IMR-90 (cell line): ENCODE data around the gene HPSE2. TPM values are rescaled to one million over a fixed set of nuclear protein-coding genes. Genes with fewer than 3 reads are reported as not detected.

Experiments
- ATAC-seq: fragments of 200-7000 bp; cut with Tn5 transposase; 2 replicates; pipeline ENCODE4 v1.9.1; 2020; ENCODE audit warnings: low read depth, mild to moderate bottlenecking, moderate library complexity
- BruUV-seq: library from RNA; stranded (reverse); fragments of 400-500 nt; replicated peaks from 2 replicates; lab custom pipeline; 2021; lab: Mats Ljungman, UMichigan
- CTCF ChIA-PET: fragments of 300-600 bp; formaldehyde crosslinking; extraction: SDS; loops from one replicate; lab custom pipeline; 2021; ENCODE audit warnings: antibody characterized with exemption; lab: Yijun Ruan, JAX
- POLR2A ChIA-PET: fragments of 300-600 bp; sonication (Branson Sonifier 250); formaldehyde crosslinking; loops from one replicate; lab custom pipeline; 2022; ENCODE audit warnings: antibody characterized with exemption; ENCODE audit not compliant: unreplicated experiment; lab: Charles Lee
- DNase-seq: peaks from one replicate; pipeline ENCODE4 v3.0.0; 2013
- H2AFZ ChIP-seq: replicated peaks from 2 replicates; pipeline ENCODE3; 2013; ENCODE audit warnings: low read length, mild to moderate bottlenecking; ENCODE audit not compliant: poor library complexity
- H2AK5ac ChIP-seq: 2 replicates; pipeline ENCODE4 v1.6.1; 2013; ENCODE audit warnings: low read depth, low read length, inconsistent platforms
- H2AK9ac ChIP-seq: replicated peaks from 2 replicates; pipeline ENCODE3; 2013; ENCODE audit warnings: mild to moderate bottlenecking, low read depth, low read length, moderate library complexity; ENCODE audit not compliant: poor library complexity
- H2BK120ac ChIP-seq: 2 replicates; pipeline ENCODE4 v1.6.1; 2013; ENCODE audit warnings: low read depth, low read length, inconsistent platforms
- H2BK15ac ChIP-seq: 3 replicates; pipeline ENCODE4 v1.6.1; 2013; ENCODE audit warnings: low read depth, low read length, inconsistent platforms
- H2BK20ac ChIP-seq: 2 replicates; pipeline ENCODE4 v1.6.1; 2013; ENCODE audit warnings: low read depth, mild to moderate bottlenecking, inconsistent platforms, low read length, moderate library complexity
- H2BK5ac ChIP-seq: 2 replicates; pipeline ENCODE4 v1.6.1; 2013; ENCODE audit warnings: mild to moderate bottlenecking, low read depth, low read length, inconsistent platforms; ENCODE audit not compliant: poor library complexity, severe bottlenecking
- H3K14ac ChIP-seq: replicated peaks from 2 replicates; pipeline ENCODE4 v1.6.1; 2013; ENCODE audit warnings: low read depth, low read length, inconsistent platforms
- H3K18ac ChIP-seq: 2 replicates; pipeline ENCODE4 v1.6.1; 2013; ENCODE audit warnings: low read depth, low read length, control low read depth
- H3K23ac ChIP-seq: 2 replicates; pipeline ENCODE4 v1.6.1; 2013; ENCODE audit warnings: low read depth, low read length, inconsistent platforms
- H3K27ac ChIP-seq: 2 replicates; pipeline ENCODE4 v1.5.1; 2013; ENCODE audit warnings: mild to moderate bottlenecking, control low read depth, low read length; ENCODE audit not compliant: insufficient read depth
- H3K27me3 ChIP-seq: 2 replicates; pipeline ENCODE4 v1.6.1; 2013; ENCODE audit warnings: low read length; ENCODE audit not compliant: control insufficient read depth, insufficient read depth
- H3K36me3 ChIP-seq: 2 replicates; pipeline ENCODE4 v1.6.1; 2013; ENCODE audit warnings: low read length, mixed read lengths; ENCODE audit not compliant: control insufficient read depth, insufficient read depth
- H3K4ac ChIP-seq: 2 replicates; pipeline ENCODE4 v1.6.1; 2013; ENCODE audit warnings: low read depth, low read length, inconsistent platforms
- H3K4me1 ChIP-seq: 2 replicates; pipeline ENCODE4 v1.6.1; 2013; ENCODE audit warnings: low read length, mixed read lengths; ENCODE audit not compliant: control insufficient read depth, insufficient read depth
- H3K4me2 ChIP-seq: 2 replicates; pipeline ENCODE4 v1.6.1; 2013; ENCODE audit warnings: low read depth, mild to moderate bottlenecking, control low read depth, low read length, moderate library complexity
- H3K4me3 ChIP-seq: 2 replicates; pipeline ENCODE4 v1.5.1; 2013; ENCODE audit warnings: low read depth, mild to moderate bottlenecking, control low read depth, low read length, moderate library complexity; ENCODE audit not compliant: insufficient read depth
- H3K56ac ChIP-seq: 2 replicates; pipeline ENCODE4 v1.6.1; 2013; ENCODE audit warnings: low read length, inconsistent platforms; ENCODE audit not compliant: insufficient read depth; ENCODE audit errors: extremely low read depth
- H3K79me1 ChIP-seq, 2 experiments: 2 replicates each; pipeline ENCODE4 v1.6.1; 2013; ENCODE audit warnings: low read length in 2 of 2, inconsistent platforms in 1 of 2, low read depth in 1 of 2
- H3K9ac ChIP-seq: 2 replicates; pipeline ENCODE4 v1.6.1; 2013; ENCODE audit warnings: low read depth, low read length, control low read depth
- H3K9me1 ChIP-seq: 2 replicates; pipeline ENCODE4 v1.6.1; 2013; ENCODE audit warnings: low read length, inconsistent platforms; ENCODE audit not compliant: insufficient read depth
- H3K9me3 ChIP-seq: 2 replicates; pipeline ENCODE4 v1.6.1; 2013; ENCODE audit warnings: low read length; ENCODE audit not compliant: control insufficient read depth, insufficient read depth
- H4K20me1 ChIP-seq: 2 replicates; pipeline ENCODE4 v1.6.1; 2013; ENCODE audit warnings: low read length, inconsistent platforms; ENCODE audit not compliant: insufficient read depth
- H4K5ac ChIP-seq: 2 replicates; pipeline ENCODE4 v1.6.1; 2013; ENCODE audit warnings: mild to moderate bottlenecking, low read depth, low read length, control low read depth
- H4K8ac ChIP-seq, 2 experiments: 2 replicates each; pipeline ENCODE4 v1.6.1; 2013; ENCODE audit warnings: low read depth in 2 of 2, low read length in 2 of 2, control low read depth in 1 of 2, inconsistent platforms in 1 of 2
- H4K91ac ChIP-seq: 2 replicates; pipeline ENCODE4 v1.6.1; 2013; ENCODE audit warnings: low read depth, low read length, inconsistent platforms; ENCODE audit not compliant: insufficient read depth
- BHLHE40 ChIP-seq: fragments of 150-350 bp; IDR thresholded peaks from 2 replicates; pipeline ENCODE4 v1.6.1; 2016; ENCODE audit warnings: mild to moderate bottlenecking, low read depth, low read length
- CEBPB ChIP-seq: IDR thresholded peaks from 2 replicates; pipeline ENCODE4 v1.6.1; 2012; ENCODE audit warnings: low read depth, low read length, improper control_type of control experiment
- CHD1 ChIP-seq: IDR thresholded peaks from 2 replicates; pipeline ENCODE4 v1.6.1; 2012; ENCODE audit warnings: low read depth, low read length, improper control_type of control experiment
- FOS ChIP-seq: fragments of 150-350 bp; IDR thresholded peaks from 2 replicates; pipeline ENCODE4 v1.6.1; 2016; ENCODE audit warnings: low read depth, low read length
- MAFK ChIP-seq: IDR thresholded peaks from 2 replicates; pipeline ENCODE4 v1.6.1; 2012; ENCODE audit warnings: low read depth, low read length, improper control_type of control experiment
- MAZ ChIP-seq: IDR thresholded peaks from 2 replicates; pipeline ENCODE4 v1.6.1; 2012; ENCODE audit warnings: low read depth, mild to moderate bottlenecking, low read length, improper control_type of control experiment, moderate library complexity, borderline replicate concordance
- MXI1 ChIP-seq: IDR thresholded peaks from 2 replicates; pipeline ENCODE4 v1.6.1; 2012; ENCODE audit warnings: low read depth, mild to moderate bottlenecking, low read length, moderate library complexity, borderline replicate concordance
- NFE2L2 ChIP-seq: fragments of 150-350 bp; IDR thresholded peaks from 2 replicates; pipeline ENCODE4 v1.6.1; 2016; ENCODE audit warnings: low read depth, mild to moderate bottlenecking, low read length
- POLR2A ChIP-seq: IDR thresholded peaks from 2 replicates; pipeline ENCODE4 v1.6.1; 2012; ENCODE audit warnings: mild to moderate bottlenecking, low read depth, low read length
- RAD21 ChIP-seq: IDR thresholded peaks from 2 replicates; pipeline ENCODE4 v1.6.1; 2012; ENCODE audit warnings: low read length, improper control_type of control experiment
- RCOR1 ChIP-seq: IDR thresholded peaks from 2 replicates; pipeline ENCODE4 v1.6.1; 2012; ENCODE audit warnings: mild to moderate bottlenecking, low read length, improper control_type of control experiment; ENCODE audit not compliant: insufficient replicate concordance
- RFX5 ChIP-seq: IDR thresholded peaks from 2 replicates; pipeline ENCODE4 v1.8.0; 2012; ENCODE audit warnings: low read depth, mild to moderate bottlenecking, low read length, moderate library complexity
- SMC3 ChIP-seq: fragments of 150-350 bp; IDR thresholded peaks from 2 replicates; pipeline ENCODE4 v1.6.1; 2016; ENCODE audit warnings: low read depth, mild to moderate bottlenecking, antibody characterized with exemption, low read length, moderate library complexity
- WGBS, 2 experiments: methylation state at CpG; one replicate each; pipeline versions ENCODE4 v1.1.5 to v1.1.7; 2013; ENCODE audit warnings: missing lambda C conversion rate in 2 of 2; ENCODE audit not compliant: insufficient read length in 1 of 2; ENCODE audit errors: extremely low coverage in 2 of 2; 5-methylcytosine and 5-hydroxymethylcytosine counted together
- dilution Hi-C: fragments of 300-500 bp; cut with HindIII; formaldehyde crosslinking; loops from one replicate; pipeline ENCODE4 v1.14.3; 2018; ENCODE audit warnings: low sequenced_read_pairs; ENCODE audit not compliant: unreplicated experiment
- in situ Hi-C: fragments of 300-500 bp; cut with MboI; formaldehyde crosslinking; loops from 3 replicates; pipeline ENCODE4 v1.14.3; 2019; ENCODE audit warnings: low sequenced_read_pairs, inconsistent platforms, mixed read lengths
- intact Hi-C: fragments of 100-400 bp; cut with micrococcal nuclease; formaldehyde crosslinking; loops from 2 replicates; pipeline ENCODE4 v1.10.0; 2022
- polyA plus RNA-seq, 3 experiments: library from polyadenylated mRNA; depleted of rRNA; stranded (reverse); fragments of >200 nt; gene quantifications; 2 replicates each; pipeline ENCODE4 v1.2.3, GENCODE V29; 2012; ENCODE audit warnings: low replicate concordance in 1 of 3
- total RNA-seq: library from RNA; depleted of rRNA; stranded (reverse); fragments of >200 nt; gene quantifications from 2 replicates; pipeline ENCODE4 v1.2.3, GENCODE V29; 2012
- TF ChIP-seq, protein P1 (sequence below): conservative IDR thresholded peaks from 2 replicates; pipeline ENCODE4 v1.5.1; 2012; ENCODE audit warnings: mild to moderate bottlenecking, low read depth, low read length, improper control_type of control experiment
- TF ChIP-seq, protein P2 (sequence below): fragments of 150-350 bp; IDR thresholded peaks from 2 replicates; pipeline ENCODE4 v1.6.1; 2017; ENCODE audit warnings: mild to moderate bottlenecking, antibody characterized with exemption, low read length, low read depth
- TF ChIP-seq, protein P3 (sequence below): fragments of 150-350 bp; IDR thresholded peaks from 2 replicates; pipeline ENCODE4 v1.6.1; 2016; ENCODE audit warnings: low read depth, mild to moderate bottlenecking, low read length, moderate library complexity, borderline replicate concordance

HPSE2 gene
- total and polyA plus RNA-seq, 2 of the 4 experiments (the other 2 are of a cell fraction) = not detected

DNA sequence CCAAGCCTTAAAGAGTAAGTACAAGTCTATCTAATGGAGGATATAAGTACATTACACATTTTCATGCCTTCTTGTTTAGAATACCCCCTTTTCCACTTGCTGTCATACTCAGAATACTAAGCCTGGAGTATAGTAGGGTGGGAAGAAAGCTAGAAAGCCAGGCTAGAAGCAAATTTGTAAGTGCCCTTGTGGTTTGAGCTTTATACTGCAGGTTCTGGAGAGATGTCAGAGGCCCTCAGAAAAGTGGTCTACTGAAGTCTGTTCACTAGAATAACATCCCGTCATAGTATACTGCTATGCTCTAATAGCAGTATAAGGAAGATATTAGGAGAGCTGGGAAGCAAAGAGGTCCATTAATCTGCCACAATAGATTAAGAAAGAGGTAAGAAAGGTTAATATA is 62.7 kb downstream of the HPSE2 start:
- Histone ChIP-seq H3K27ac (no peak overlapping the region), H3K4me2 (no peak overlapping the region), H3K9me3 (no peaks in the 10 kb centered on the region), H4K8ac (no peak overlapping the region), H2AK5ac (no peak overlapping the region), H2AFZ (no peak overlapping the region), H3K36me3 (no peaks in the 10 kb centered on the region), H3K14ac (no peak overlapping the region), H2BK120ac (no peak overlapping the region), H2AK9ac (no peak overlapping the region), H4K91ac (no peak overlapping the region), H3K4me3 (no peak overlapping the region), H4K20me1 (no peaks in the 10 kb centered on the region), H3K56ac (no peak overlapping the region), H3K18ac (no peak overlapping the region), H3K27me3 (no peaks in the 10 kb centered on the region), H4K5ac (no peak overlapping the region), H2BK15ac (no peak overlapping the region), H2BK20ac (no peak overlapping the region), H3K4ac (no peak overlapping the region), H3K79me1 (no peaks in the 10 kb centered on the region), H3K9me1 (no peaks in the 10 kb centered on the region), H3K9ac (no peak overlapping the region), H2BK5ac (no peak overlapping the region), H3K4me1 (no peaks in the 10 kb centered on the region), H3K23ac (no peak overlapping the region)
- no peak for DNase-seq
- WGBS, 2 experiments = no CpG with 5 or more reads among the region's 1 CpG
- CTCF ChIA-PET = no interaction called here
- no TSS peak for BruUV-seq
- POLR2A ChIA-PET = no interaction called here
- intact Hi-C loops (loop anchor here (1.0 to 5.0 kb wide), 3 partner anchors 381 to 706 kb away; no protein-coding TSS in a partner anchor), dilution Hi-C loops (no loop called here), in situ Hi-C loops (no loop called here)
- ATAC-seq = no peak
- no peak for TF ChIP-seq POLR2A
- TF ChIP-seq CHD1 = no peak
- TF ChIP-seq MXI1 = no peak
- no peak for TF ChIP-seq RFX5
- TF ChIP-seq FOS = no peak
- no peak for TF ChIP-seq RCOR1
- no peak for TF ChIP-seq RAD21
- no peak for TF ChIP-seq SMC3
- TF ChIP-seq NFE2L2 = no peak
- TF ChIP-seq, protein P1, sequence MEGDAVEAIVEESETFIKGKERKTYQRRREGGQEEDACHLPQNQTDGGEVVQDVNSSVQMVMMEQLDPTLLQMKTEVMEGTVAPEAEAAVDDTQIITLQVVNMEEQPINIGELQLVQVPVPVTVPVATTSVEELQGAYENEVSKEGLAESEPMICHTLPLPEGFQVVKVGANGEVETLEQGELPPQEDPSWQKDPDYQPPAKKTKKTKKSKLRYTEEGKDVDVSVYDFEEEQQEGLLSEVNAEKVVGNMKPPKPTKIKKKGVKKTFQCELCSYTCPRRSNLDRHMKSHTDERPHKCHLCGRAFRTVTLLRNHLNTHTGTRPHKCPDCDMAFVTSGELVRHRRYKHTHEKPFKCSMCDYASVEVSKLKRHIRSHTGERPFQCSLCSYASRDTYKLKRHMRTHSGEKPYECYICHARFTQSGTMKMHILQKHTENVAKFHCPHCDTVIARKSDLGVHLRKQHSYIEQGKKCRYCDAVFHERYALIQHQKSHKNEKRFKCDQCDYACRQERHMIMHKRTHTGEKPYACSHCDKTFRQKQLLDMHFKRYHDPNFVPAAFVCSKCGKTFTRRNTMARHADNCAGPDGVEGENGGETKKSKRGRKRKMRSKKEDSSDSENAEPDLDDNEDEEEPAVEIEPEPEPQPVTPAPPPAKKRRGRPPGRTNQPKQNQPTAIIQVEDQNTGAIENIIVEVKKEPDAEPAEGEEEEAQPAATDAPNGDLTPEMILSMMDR = no peak
- no peak for TF ChIP-seq BHLHE40
- no peak for TF ChIP-seq MAFK
- TF ChIP-seq, protein P2, sequence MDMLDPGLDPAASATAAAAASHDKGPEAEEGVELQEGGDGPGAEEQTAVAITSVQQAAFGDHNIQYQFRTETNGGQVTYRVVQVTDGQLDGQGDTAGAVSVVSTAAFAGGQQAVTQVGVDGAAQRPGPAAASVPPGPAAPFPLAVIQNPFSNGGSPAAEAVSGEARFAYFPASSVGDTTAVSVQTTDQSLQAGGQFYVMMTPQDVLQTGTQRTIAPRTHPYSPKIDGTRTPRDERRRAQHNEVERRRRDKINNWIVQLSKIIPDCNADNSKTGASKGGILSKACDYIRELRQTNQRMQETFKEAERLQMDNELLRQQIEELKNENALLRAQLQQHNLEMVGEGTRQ = no peak
- TF ChIP-seq, protein P3, sequence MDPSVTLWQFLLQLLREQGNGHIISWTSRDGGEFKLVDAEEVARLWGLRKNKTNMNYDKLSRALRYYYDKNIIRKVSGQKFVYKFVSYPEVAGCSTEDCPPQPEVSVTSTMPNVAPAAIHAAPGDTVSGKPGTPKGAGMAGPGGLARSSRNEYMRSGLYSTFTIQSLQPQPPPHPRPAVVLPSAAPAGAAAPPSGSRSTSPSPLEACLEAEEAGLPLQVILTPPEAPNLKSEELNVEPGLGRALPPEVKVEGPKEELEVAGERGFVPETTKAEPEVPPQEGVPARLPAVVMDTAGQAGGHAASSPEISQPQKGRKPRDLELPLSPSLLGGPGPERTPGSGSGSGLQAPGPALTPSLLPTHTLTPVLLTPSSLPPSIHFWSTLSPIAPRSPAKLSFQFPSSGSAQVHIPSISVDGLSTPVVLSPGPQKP = no peak
- no peak for TF ChIP-seq MAZ
- no peak for TF ChIP-seq CEBPB
